ENCODE data around the gene PNMT. TPM values are rescaled to one million over a fixed set of nuclear protein-coding genes. Genes with fewer than 3 reads are reported as not detected.

Gene PNMT
- total and polyA plus RNA-seq, 2 of the 8 experiments (the other 6 are each of a cell fraction or from before 2014, with no cell fraction given) = 5.6 to 10.9 TPM

- Histone ChIP-seq H2BK15ac (ENCODE audit: low read length) (peak overlapping the region; percentile 55; the same call in 1 of the 2 replicates), H3K4me2 (ENCODE audit: insufficient read depth in 1 of 2, low read depth in 2 of 2, low read length in 2 of 2) (peak overlapping the region; percentile 54 to 67), H3K36me3 (ENCODE audit: control insufficient read depth in 2 of 4, insufficient read depth in 4 of 4, low read length in 3 of 4) (peaks cover 0 to 9% (median 2%) of the 10 kb centered on the region in 4 experiments; a peak in 3 of 8 replicates), H2BK20ac (ENCODE audit: low read length) (peak overlapping the region; percentile 80), H3K56ac (replicated peaks; ENCODE audit: insufficient read length, low read depth, low read length) (no peak overlapping the region), H3K4ac (replicated peaks; ENCODE audit: insufficient read length, low read depth, low read length) (peak overlapping the region; percentile 89), H3K27ac (ENCODE audit: low read depth, low read length) (peak overlapping the region; percentile 26; the same call in 1 of the 2 replicates), H3K23ac (ENCODE audit: insufficient read length) (no peak overlapping the region), H3K27me3 (replicated peaks in 1 of 4; ENCODE audit: control insufficient read depth in 3 of 4, extremely low read depth in 1 of 4, insufficient read depth in 3 of 4, low read length in 3 of 4) (peaks cover 0 to 13% (median 4%) of the 10 kb centered on the region in 4 experiments; a peak in 4 of 7 replicates), H3K14ac (ENCODE audit: insufficient read length) (no peak overlapping the region), H4K5ac (ENCODE audit: insufficient read length, low read depth, low read length) (no peak overlapping the region), H2AFZ (ENCODE audit: low read length) (no peak overlapping the region), H2BK5ac (ENCODE audit: low read depth, low read length) (peak overlapping the region; percentile 79; the same call in 1 of the 2 replicates), H3K79me1 (ENCODE audit: low read depth, low read length) (no peaks in the 10 kb centered on the region), H3K23me2 (ENCODE audit: low read depth, low read length) (peaks cover 11% of the 10 kb centered on the region; the same call in 1 of the 2 replicates), H2BK12ac (ENCODE audit: low read depth, low read length) (peak overlapping the region; percentile 21; the same call in 1 of the 2 replicates), H3K4me1 (replicated peaks in 1 of 4; ENCODE audit: control insufficient read depth in 3 of 4, insufficient read depth in 4 of 4, low read length in 3 of 4) (peaks cover 0 to 48% (median 43%) of the 10 kb centered on the region in 4 experiments; a peak in 6 of 7 replicates), H4K20me1 (replicated peaks in 1 of 2; ENCODE audit: control insufficient read depth in 1 of 2, insufficient read depth in 2 of 2, low read length in 2 of 2) (no peaks in the 10 kb centered on the region), H3K4me3 (ENCODE audit: extremely low read depth in 1 of 4, insufficient read depth in 2 of 4, low read depth in 3 of 4, low read length in 4 of 4) (peak overlapping the region in 1 of 4 experiments; percentile 50; a peak in 2 of 8 replicates), H4K8ac (ENCODE audit: extremely low read depth, insufficient read depth, low read length) (no peak overlapping the region; the same call in 1 of the 2 replicates), H2AK5ac (ENCODE audit: low read depth, low read length) (peak overlapping the region; percentile 32; the same call in 1 of the 2 replicates), H3K9ac (replicated peaks in 1 of 4; ENCODE audit: extremely low read depth in 1 of 4, low read depth in 3 of 4, low read length in 3 of 4) (peak overlapping the region in 1 of 4 experiments; percentile 2; a peak in 2 of 7 replicates), H3K79me2 (ENCODE audit: control insufficient read depth in 1 of 2, insufficient read depth in 2 of 2, low read length in 2 of 2) (no peaks in the 10 kb centered on the region), H3K18ac (ENCODE audit: extremely low read depth, low read length) (peak overlapping the region; percentile 98), H2BK120ac (replicated peaks; ENCODE audit: low read depth, low read length) (no peak overlapping the region), H4K91ac (replicated peaks; ENCODE audit: insufficient read length, low read length) (peak overlapping the region; percentile 92), H3K9me3 (ENCODE audit: insufficient read depth in 2 of 2, low read depth in 1 of 2, low read length in 1 of 2) (no peaks in the 10 kb centered on the region)
- 16% methylated on average over 17 of the region's 17 CpGs; no CpG with 5 or more reads in 1 of the 2 experiments for WGBS, 2 experiments (ENCODE audit: extremely low coverage in 1 of 2, insufficient coverage in 1 of 2, insufficient read length in 1 of 2, insufficient replicate concordance in 2 of 2, low coverage in 1 of 2, low lambda C conversion rate in 2 of 2, missing lambda C conversion rate in 1 of 2)
- POLR2A ChIA-PET (ENCODE audit: partially characterized antibody) = interaction anchor here (0.6 to 32.5 kb wide), 8 partner anchors 10 to 771 kb away, joined by 3 to 708 read pairs (median 4); partner anchors contain the start of genes ERBB2, PGAP3, PPP1R1B and STARD3
- FAIRE-seq = no peak
- CTCF ChIA-PET (ENCODE audit: partially characterized antibody) = interaction anchor here (0.6 to 52.4 kb wide), 13 partner anchors 8 to 786 kb away, joined by 3 to 1885 read pairs (median 4); partner anchors contain the start of genes ERBB2, PGAP3, PPP1R1B and STARD3
- DNase-seq (ENCODE audit: low read depth in 1 of 2, low spot score in 2 of 2) = peak in 1 of 2 experiments; percentile 85
- TF ChIP-seq ASH2L (IDR thresholded peaks at IDR 0.05; ENCODE audit: low read length) (peak; percentile 19), POLR2AphosphoS5 (IDR thresholded peaks at IDR 0.05; ENCODE audit: low read depth, low read length) (no peak; the same call in 1 of the 2 replicates), TAF7 (optimal IDR thresholded peaks at IDR 0.05; ENCODE audit: borderline replicate concordance, low read depth, low read length) (no peak), EGR1 (IDR thresholded peaks at IDR 0.05; ENCODE audit: borderline replicate concordance, low read depth, low read length) (no peak), POLR2A (IDR thresholded peaks at IDR 0.05; ENCODE audit: control extremely low read depth in 1 of 2, low read depth in 2 of 2, low read length in 2 of 2) (no peak), KDM4A (IDR thresholded peaks at IDR 0.05; ENCODE audit: low read depth, low read length, severe bottlenecking) (peak; percentile 32), CTBP2 (IDR thresholded peaks at IDR 0.05; ENCODE audit: borderline replicate concordance, insufficient read depth, insufficient read length, low read length) (no peak), ATF2 (IDR thresholded peaks at IDR 0.05; ENCODE audit: low read length) (no peak), SIRT6 (IDR thresholded peaks at IDR 0.05; ENCODE audit: low read length) (no peak)
These were observed 4.3 kb upstream of the PNMT start for GRCh38 chr17:39663688-39664580.
